ENCODE measurements around the gene INPP5E. TPM values are rescaled to one million over a fixed set of nuclear protein-coding genes. Genes with fewer than 3 reads are reported as not detected.

The INPP5E gene
- total and polyA plus RNA-seq, 10 of the 15 experiments (the other 5 are each of a cell fraction or from before 2014, with no cell fraction given), result 0.24 to 16.0 (median 5.3) TPM

DNA sequence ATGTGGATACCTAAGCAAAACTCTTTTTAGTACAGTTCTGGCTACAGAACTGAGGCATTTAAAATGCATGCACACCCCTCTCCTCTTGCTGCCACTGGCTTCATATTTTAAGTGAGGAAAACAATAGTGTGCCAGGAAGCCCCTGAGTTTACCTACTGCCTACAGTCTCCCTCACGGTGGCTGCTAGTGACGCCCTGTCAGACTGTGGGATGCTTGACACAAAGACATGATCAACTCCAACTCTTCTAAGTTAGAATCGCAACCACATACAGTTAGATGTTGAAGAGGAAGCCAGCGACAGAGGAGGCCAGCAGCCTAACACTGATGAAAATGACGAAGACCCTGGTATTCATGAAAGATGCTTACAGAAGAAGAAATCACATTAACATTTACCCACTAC lies 41.9 kb upstream of the INPP5E start:
- CTCF ChIA-PET, result no interaction called here
- 32% methylated on average over 5 of the region's 5 CpGs for WGBS (ENCODE audit: insufficient coverage, insufficient replicate concordance, low lambda C conversion rate, missing lambda C conversion rate)
- H3K79me2 ChIP-seq (ENCODE audit: control insufficient read depth, insufficient read depth, low read length), result peaks cover 40% of the 10 kb centered on the region
- H3K4me1 ChIP-seq (ENCODE audit: control insufficient read depth, insufficient read depth, low read length), result peaks cover 6% of the 10 kb centered on the region; the same call in 1 of the 2 replicates
- H3K4me3 ChIP-seq, result peak overlapping the region; percentile 72
- peak overlapping the region; percentile 75 for H3K9ac ChIP-seq (ENCODE audit: control insufficient read depth, insufficient read depth, low read length)
- H2AFZ ChIP-seq (ENCODE audit: control insufficient read depth, low read depth, low read length), result no peak overlapping the region
- peak overlapping the region; percentile 71 for H3K4me2 ChIP-seq (ENCODE audit: control insufficient read depth, insufficient read depth)
- SMC1A ChIA-PET (ENCODE audit: uncharacterized antibody, unreplicated experiment), result interaction anchor here (0.6 kb wide), 1 partner anchor 23 kb away, joined by 3 read pairs; no protein-coding TSS in a partner anchor
- no peaks in the 10 kb centered on the region for H3K27me3 ChIP-seq (replicated peaks in 1 of 2; ENCODE audit: control insufficient read depth in 2 of 2, insufficient read depth in 2 of 2, low read length in 1 of 2)
- in situ Hi-C loops (cut with MboI), result no loop called here
- H4K20me1 ChIP-seq (ENCODE audit: control insufficient read depth, insufficient read depth), result no peaks in the 10 kb centered on the region; the same call in none of the 2 replicates
- DNase-seq (ENCODE audit: low read depth, low spot score) (no peak), ATAC-seq (no peak), FAIRE-seq (no peak)
- H3K27ac ChIP-seq (ENCODE audit: control insufficient read depth, insufficient read depth), result no peak overlapping the region
- H3K36me3 ChIP-seq (ENCODE audit: control insufficient read depth in 2 of 2, insufficient read depth in 2 of 2, low read length in 1 of 2), result peaks cover 7 to 10% of the 10 kb centered on the region in 2 experiments; a peak in 3 of 4 replicates
- POLR2A ChIA-PET, result interaction anchor here (0.7 kb wide), 1 partner anchor 11 kb away, joined by 3 read pairs; no protein-coding TSS in a partner anchor
- no TSS peak for BruUV-seq (replicated peaks)
- H3K9me3 ChIP-seq (replicated peaks; ENCODE audit: control insufficient read depth, insufficient read depth, low read length), result no peaks in the 10 kb centered on the region
- intact Hi-C loops (cut with micrococcal nuclease; ENCODE audit: unreplicated experiment), result no loop called here
- TF ChIP-seq ZNF622 (IDR thresholded peaks at IDR 0.05) (no peak), CREB1 (IDR thresholded peaks at IDR 0.05; ENCODE audit: low read depth) (no peak), JUNB (IDR thresholded peaks at IDR 0.05) (no peak)
- RAD21 ChIA-PET (ENCODE audit: unreplicated experiment), result no interaction called here

DNA sequence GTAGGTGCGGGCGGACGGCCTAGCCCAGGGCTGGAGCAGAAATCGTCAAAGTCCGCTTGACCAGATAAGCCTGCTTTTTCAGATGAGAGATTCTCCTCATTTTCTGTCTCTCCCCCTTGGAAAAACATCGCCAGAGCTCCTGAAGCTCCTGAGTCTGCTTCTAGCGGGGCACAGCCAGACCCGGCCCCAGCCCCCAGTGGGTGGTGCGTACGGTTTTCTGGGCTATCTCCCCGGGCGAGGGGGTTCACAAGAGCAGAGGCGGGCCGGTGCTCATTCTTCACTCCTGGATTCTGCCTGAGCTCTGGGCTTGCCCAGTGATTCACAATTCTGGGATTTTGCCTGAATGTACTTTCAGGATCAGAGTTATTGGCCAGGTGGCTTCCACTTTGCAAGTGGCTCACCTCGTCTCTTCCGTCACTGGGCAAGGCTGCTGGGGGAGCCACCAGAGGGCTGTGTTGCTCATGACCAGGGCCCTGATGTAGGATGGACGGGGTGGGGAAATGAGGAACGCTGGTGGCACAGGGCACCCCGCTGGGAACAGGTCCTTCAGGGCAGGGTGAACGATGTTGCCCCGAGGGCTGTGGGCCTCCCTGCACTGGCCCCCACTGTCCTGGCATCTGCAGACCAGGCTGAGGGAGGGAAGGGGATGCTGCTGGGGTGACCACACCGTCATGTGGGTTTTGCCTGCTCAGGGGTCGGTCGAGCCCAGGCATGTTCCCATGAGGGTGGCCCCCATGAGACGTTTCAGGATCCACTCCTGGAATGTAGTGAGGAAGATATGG lies 36.9 kb upstream of the INPP5E start:
- no peak for FAIRE-seq
- peak; percentile 52; the same call in 1 of the 2 replicates for TF ChIP-seq POLR2A (IDR thresholded peaks at IDR 0.05; ENCODE audit: low read depth, low read length)
- TF ChIP-seq, protein P1, sequence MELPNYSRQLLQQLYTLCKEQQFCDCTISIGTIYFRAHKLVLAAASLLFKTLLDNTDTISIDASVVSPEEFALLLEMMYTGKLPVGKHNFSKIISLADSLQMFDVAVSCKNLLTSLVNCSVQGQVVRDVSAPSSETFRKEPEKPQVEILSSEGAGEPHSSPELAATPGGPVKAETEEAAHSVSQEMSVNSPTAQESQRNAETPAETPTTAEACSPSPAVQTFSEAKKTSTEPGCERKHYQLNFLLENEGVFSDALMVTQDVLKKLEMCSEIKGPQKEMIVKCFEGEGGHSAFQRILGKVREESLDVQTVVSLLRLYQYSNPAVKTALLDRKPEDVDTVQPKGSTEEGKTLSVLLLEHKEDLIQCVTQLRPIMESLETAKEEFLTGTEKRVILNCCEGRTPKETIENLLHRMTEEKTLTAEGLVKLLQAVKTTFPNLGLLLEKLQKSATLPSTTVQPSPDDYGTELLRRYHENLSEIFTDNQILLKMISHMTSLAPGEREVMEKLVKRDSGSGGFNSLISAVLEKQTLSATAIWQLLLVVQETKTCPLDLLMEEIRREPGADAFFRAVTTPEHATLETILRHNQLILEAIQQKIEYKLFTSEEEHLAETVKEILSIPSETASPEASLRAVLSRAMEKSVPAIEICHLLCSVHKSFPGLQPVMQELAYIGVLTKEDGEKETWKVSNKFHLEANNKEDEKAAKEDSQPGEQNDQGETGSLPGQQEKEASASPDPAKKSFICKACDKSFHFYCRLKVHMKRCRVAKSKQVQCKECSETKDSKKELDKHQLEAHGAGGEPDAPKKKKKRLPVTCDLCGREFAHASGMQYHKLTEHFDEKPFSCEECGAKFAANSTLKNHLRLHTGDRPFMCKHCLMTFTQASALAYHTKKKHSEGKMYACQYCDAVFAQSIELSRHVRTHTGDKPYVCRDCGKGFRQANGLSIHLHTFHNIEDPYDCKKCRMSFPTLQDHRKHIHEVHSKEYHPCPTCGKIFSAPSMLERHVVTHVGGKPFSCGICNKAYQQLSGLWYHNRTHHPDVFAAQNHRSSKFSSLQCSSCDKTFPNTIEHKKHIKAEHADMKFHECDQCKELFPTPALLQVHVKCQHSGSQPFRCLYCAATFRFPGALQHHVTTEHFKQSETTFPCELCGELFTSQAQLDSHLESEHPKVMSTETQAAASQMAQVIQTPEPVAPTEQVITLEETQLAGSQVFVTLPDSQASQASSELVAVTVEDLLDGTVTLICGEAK (IDR thresholded peaks at IDR 0.05; ENCODE audit: borderline replicate concordance), result no peak
- peaks cover under 1% of the 10 kb centered on the region for H4K20me1 ChIP-seq (ENCODE audit: control insufficient read depth, insufficient read depth)

More for the DNA sequence above, 36.9 kb upstream of the INPP5E start:
- ChIA-PET POLR2A (no interaction called here), RAD21 (ENCODE audit: unreplicated experiment) (no interaction called here), CTCF (interaction anchor here (1.0 kb wide), 1 partner anchor 92 kb away, joined by 4 read pairs; no protein-coding TSS in a partner anchor), SMC1A (ENCODE audit: uncharacterized antibody, unreplicated experiment) (no interaction called here)
- Histone ChIP-seq H3K4me2 (ENCODE audit: control insufficient read depth, insufficient read depth) (no peak overlapping the region), H3K9ac (ENCODE audit: control insufficient read depth, insufficient read depth, low read length) (no peak overlapping the region), H2AFZ (ENCODE audit: control insufficient read depth, low read depth, low read length) (no peak overlapping the region), H3K4me1 (ENCODE audit: control insufficient read depth, insufficient read depth, low read length) (no peaks in the 10 kb centered on the region), H3K27ac (ENCODE audit: control insufficient read depth, insufficient read depth) (no peak overlapping the region), H3K79me2 (ENCODE audit: control insufficient read depth, insufficient read depth, low read length) (peaks cover 27% of the 10 kb centered on the region), H3K36me3 (ENCODE audit: control insufficient read depth in 2 of 2, insufficient read depth in 2 of 2, low read length in 1 of 2) (peaks cover 35 to 36% of the 10 kb centered on the region in 2 experiments), H3K4me3 (no peak overlapping the region), H3K9me3 (replicated peaks; ENCODE audit: control insufficient read depth, insufficient read depth, low read length) (no peaks in the 10 kb centered on the region), H3K27me3 (replicated peaks in 1 of 2; ENCODE audit: control insufficient read depth in 2 of 2, insufficient read depth in 2 of 2, low read length in 1 of 2) (no peaks in the 10 kb centered on the region)
- intact Hi-C loops (cut with micrococcal nuclease; ENCODE audit: unreplicated experiment), result no loop called here
- DNase-seq (ENCODE audit: low read depth, low spot score) (no peak), ATAC-seq (no peak)
- WGBS (ENCODE audit: insufficient coverage, insufficient replicate concordance, low lambda C conversion rate, missing lambda C conversion rate), result 98% methylated on average over 25 of the region's 25 CpGs
- in situ Hi-C loops (cut with MboI), result no loop called here
- BruUV-seq (replicated peaks), result no TSS peak

All from GM12878 (cell line).